D721Med (cell line): ENCODE results near the gene EIF5.

Experiments used
- DNase-seq: peaks from one replicate; pipeline ENCODE4 v3.0.0; 2011; ENCODE audit warnings: low spot score; ENCODE audit not compliant: insufficient read length
- FAIRE-seq: peaks from 2 replicates; lab custom pipeline; 2011; peaks lifted over from hg19 to GRCh38; lab: Jason Lieb, UNC
- CTCF ChIP-seq: IDR thresholded peaks from 2 replicates; pipeline ENCODE4 v1.5.1; 2012; ENCODE audit warnings: mild to moderate bottlenecking, control low read depth; ENCODE audit not compliant: insufficient read depth; ENCODE audit errors: missing control alignments

EIF5 gene

DNA sequence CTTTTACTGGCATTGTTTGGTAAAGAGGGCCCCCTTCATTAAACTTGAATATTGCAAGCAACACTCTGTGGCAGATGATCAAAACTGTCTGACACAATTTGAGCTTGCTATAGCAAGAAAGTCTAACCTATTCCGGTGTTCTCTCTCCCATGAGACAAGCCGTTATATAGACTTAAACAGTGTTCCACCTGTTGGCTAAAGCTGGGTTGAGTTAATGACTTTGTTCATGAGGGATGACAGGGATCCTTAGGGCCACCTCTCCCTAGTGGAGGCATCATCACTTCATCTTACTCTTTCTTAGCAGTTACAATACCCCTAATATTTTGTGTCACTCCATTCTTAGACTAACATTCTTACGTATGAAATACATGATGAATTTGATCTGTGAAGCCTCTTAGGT, 3.8 kb downstream of the EIF5 start:
- DNase-seq, result no peak
- TF ChIP-seq CTCF, result no peak

DNA sequence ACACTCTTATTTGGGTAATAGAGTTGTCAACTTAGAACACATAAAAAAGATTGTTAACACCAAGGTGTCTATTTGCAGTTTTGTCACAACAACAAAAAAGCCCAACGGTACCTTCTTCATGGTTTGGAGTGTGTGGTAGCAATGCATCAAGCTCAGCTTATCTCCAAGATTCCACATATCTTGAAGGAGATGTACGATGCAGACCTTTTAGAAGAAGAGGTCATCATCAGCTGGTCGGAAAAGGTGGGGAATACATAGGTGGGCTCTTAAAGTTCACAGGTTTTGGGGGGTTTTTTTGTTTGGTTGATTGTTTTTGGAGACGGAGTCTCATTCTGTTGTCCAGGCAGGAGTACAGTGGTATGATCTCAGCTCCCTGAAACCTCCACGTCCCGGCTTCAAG, 5.5 kb downstream of the EIF5 start:
- no peak for TF ChIP-seq CTCF
- no peak for FAIRE-seq

More for the DNA sequence above, 3.8 kb downstream of the EIF5 start:
- FAIRE-seq, result no peak

DNA sequence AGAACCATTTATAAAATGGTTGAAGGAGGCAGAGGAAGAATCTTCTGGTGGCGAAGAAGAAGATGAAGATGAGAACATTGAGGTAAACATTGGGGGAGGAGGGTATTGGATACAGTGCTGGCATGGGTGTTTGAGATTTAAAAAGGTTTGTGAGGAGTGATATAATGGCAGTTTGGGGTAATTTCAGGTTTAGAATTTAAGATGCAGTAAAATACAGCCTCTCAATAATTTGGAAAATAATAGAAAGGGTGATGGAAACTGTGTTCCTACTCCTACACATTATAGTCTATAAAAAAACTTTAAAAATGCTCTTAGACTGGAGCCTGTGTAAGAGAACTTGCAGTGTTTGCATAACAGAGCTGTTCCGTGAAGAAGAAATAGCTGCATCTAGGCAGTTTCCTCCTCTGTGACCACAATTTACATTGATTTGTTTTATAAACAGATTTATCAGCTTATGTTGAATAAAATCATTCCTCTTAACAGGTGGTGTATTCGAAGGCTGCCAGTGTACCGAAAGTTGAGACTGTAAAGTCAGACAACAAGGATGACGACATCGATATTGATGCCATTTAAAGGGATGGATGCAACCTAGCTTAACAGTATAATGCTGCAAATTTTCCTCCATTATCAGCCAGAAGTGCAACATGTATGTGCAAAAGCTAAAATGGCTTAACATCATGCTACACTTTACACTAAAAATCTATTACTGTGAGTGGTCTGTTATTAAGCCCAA, 6.6 kb downstream of the EIF5 start:
- FAIRE-seq, result no peak
- no peak for DNase-seq
- TF ChIP-seq CTCF, result no peak

More for the DNA sequence above, 5.5 kb downstream of the EIF5 start:
- DNase-seq, result no peak

- FAIRE-seq (no peak), DNase-seq (no peak)
- TF ChIP-seq CTCF, result no peak
Measured at GRCh38 chr14:103341250-103342129, 7.5 kb downstream of the EIF5 start.

- DNase-seq (no peak), FAIRE-seq (no peak)
- no peak for TF ChIP-seq CTCF
Measured at GRCh38 chr14:103343164-103343879, 9.3 kb downstream of the EIF5 start.

DNA sequence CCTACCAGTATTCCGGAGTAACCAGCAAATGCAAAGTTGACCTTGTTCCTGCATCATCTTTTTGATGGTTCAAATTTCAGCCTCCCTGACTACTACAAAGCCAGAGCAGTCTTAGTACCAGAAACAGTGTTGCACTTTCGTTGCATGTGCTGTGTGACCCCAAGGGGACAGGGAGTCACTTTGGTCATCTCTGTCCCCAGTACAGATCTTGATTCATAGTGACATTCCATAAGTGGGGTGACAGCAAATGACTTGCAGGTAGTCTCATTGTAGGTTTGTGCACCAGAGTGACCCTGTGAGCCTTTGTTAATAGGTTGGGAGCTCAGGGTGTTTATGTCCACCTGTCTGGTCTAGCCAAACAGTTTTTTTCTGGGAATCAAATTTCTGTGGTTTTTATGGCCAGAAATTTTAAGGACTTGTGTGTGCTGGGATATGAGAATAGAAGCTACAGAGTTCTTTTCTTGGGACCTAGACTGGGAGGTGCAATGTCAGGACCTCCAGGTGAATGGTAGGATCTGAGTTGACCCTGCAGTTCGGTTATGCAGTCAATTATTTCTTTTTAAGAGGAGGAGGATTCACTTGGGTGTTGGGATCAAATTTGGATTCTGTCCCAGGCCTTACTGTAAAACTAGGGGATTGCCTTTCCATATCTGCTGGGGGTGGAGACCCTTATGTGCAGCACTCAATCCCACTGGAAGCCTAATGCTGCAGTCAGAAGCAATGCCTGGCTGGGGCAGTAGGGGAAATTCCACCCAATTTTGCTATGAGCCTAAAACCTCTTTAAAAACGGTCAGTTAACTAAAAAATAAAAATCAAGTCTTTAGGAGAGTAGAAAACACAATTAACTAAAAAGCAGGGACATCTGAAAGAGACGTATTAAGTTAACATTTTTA, 10.1 kb downstream of the EIF5 start:
- no peak for TF ChIP-seq CTCF
- FAIRE-seq (no peak), DNase-seq (no peak)
